Islet precursor cell (in vitro differentiated cells): ENCODE measurements around the gene RPF1.
"Not testable (repeated sequence)": the region's sequence is repeated elsewhere in the genome, so short reads cannot be mapped to it uniquely, and the experiment has no call there.

Experiments used
- DNase-seq: peaks from one replicate; pipeline ENCODE4 v3.0.0-alpha.2; 2018

Gene RPF1, protein sequence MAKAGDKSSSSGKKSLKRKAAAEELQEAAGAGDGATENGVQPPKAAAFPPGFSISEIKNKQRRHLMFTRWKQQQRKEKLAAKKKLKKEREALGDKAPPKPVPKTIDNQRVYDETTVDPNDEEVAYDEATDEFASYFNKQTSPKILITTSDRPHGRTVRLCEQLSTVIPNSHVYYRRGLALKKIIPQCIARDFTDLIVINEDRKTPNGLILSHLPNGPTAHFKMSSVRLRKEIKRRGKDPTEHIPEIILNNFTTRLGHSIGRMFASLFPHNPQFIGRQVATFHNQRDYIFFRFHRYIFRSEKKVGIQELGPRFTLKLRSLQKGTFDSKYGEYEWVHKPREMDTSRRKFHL

DNA sequence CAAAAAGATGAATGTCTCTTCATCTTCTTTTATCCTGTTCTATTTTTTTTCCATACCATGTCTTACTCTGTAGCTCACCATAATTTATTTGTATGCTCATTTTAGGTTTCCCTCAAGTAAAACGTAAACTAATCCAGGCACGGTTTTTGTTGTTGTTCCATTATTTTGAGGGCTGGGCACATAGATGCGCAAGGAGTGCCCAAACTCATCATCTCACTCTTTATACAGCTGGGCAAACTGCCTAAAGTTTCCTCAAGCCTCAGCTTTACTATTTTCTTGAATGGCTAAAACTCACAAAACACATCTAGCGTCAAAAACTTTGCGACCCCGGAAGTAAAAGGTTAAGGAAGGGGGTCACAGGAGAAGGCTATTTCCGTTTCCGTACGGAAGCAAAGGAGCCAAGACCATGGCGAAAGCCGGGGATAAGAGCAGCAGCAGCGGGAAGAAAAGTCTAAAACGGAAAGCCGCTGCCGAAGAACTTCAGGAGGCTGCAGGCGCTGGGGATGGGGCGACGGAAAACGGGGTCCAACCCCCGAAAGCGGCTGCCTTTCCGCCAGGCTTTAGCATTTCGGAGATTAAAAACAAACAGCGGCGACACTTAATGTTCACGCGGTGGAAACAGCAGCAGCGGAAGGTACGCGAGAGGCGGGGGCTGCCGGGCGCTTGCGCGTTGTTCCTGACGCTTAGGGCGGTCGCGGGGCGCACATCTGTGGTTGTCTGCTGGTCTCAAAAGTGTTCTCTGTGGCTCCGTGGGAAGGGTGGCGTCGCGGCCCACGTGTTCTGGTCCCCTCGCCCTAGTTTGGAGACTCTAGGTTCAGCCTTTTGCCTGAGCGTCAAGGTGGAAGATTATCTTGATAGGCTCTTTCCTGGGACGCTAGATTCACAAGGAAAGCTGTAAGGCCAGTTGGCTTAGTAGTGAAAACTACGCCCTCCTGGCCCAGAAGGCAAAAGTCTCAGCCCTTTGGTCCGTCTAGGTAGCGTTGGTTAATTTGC is at the start of gene RPF1:
TSS of gene RPF1 (plus strand) at position 391 of the 993 bp plus-strand sequence. CDS start at position 407, 16 bp downstream.
- peak; percentile 82 for DNase-seq

DNA sequence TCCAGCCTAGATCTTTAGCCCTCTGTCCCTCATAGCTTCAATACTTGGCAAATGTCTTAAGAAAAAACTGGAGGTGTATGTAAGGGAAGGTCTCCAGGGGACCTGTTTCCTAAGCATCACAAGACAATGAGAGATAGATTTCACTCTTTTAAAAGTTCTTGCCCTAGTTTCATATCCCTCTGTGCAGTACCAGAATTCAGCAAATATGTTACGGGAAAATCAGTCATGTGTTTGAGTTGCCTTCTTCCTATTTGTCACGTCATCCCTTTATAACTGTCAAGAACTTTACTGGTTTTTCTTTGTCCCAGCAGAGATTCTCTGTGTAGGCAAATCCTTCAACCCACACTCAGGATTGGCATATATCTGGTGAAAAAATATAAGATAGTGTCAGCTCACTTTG is 48.5 kb upstream of the RPF1 start:
- DNase-seq = no peak

DNA sequence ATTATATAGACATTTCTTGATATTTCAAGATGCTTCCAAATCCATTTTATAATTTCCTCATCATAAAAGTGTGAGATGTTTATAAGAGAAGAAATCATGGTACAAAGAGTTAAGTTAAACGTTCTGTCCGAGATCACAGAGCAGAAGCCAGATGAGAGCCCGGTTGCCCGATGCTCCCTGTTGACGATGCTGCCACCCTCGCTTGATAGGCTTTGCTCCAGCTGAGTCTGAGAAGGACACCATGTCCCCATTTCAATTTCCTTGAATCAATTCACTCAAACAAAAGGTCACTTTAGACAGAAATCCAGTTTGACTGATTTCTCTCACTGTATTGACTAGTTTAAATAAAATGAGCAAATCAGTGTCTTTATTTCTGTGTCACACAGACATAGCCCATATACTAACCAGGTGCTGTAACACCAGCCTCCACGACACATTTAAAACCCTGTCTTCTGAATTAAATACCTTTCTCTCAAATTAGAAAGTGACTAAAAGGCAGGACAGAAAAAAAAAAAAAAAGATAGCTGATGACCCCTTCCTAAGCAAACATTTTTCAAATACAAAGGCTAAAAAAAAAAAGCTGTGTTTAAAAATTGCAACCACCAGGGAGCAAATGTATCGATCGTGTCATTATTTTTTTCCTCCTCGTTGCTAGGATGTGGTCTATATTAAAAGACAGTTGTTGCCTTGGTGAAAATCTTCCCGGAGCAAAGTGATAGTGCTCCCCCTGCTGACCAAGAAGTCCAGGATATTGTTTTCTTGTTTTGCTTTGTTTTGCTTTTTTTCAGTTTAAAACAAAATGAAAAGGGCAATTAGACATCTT is 45.6 kb upstream of the RPF1 start:
- DNase-seq = no peak

DNA sequence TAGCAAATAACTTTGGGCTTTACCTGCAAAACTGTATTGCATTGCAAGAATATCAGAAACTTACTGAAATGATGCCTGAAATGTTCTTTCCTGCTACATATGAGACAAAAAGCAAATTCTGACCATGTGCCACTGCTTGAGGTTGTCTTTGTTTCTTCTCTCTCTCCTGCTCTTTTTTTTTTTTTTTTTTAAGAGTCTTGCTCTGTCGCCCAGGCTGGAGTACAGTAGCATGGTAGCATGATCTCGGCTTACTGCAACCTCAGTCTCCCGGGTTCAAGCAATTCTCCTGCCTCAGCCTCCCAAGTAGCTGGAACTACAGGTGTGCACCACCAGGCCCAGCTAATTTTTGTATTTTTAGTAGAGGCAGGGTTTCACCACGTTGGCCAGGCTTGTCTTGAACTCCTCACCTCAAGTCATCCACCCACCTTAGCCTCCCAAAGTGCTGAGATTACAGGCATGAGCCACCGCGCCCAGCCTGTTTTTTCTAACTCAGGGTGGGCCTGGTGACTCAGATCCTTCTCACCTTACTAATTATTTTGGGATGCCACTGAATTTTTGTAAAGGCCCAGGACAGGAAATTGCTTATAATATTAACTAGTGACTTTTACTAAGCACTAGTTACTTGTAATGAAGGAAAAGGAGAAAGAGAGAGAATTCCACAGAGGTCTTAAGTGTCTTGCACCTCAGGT is 44.8 kb upstream of the RPF1 start:
- no peak for DNase-seq

DNA sequence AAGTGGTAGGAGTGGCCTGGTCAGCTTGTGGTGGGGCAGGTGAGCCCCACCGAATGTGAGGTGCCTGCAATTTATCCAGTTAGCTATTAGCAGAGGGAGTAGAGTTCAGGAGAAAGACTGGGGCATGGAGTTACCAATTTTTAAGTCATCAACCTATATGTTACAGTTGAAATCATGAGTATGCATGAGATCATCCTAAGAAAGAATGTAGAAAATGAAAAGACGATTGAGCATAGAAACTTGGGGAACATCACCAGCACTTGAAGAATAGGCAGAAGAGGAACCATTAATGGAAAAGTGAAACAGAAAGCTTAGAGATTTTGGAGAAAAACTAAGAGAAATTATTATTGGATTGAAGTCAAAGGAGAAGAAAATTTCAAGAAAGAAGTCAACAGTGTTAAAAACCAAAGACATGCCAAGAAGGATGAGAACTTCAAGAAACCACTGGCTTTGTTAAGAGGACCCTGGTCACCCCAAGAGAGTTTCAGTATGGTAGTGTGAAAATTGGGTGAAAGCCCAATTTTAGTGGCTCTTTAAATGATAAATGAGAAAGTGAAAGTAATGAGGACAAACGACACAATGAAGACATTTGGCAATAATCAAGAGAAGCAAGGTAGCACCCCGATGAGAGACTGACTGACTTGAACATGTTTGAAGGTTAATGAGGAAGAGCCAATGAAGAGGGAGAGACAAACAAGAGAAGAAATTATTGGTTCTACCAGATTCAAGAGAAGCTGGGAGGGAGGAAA is 44.1 kb upstream of the RPF1 start:
- DNase-seq = no peak

DNA sequence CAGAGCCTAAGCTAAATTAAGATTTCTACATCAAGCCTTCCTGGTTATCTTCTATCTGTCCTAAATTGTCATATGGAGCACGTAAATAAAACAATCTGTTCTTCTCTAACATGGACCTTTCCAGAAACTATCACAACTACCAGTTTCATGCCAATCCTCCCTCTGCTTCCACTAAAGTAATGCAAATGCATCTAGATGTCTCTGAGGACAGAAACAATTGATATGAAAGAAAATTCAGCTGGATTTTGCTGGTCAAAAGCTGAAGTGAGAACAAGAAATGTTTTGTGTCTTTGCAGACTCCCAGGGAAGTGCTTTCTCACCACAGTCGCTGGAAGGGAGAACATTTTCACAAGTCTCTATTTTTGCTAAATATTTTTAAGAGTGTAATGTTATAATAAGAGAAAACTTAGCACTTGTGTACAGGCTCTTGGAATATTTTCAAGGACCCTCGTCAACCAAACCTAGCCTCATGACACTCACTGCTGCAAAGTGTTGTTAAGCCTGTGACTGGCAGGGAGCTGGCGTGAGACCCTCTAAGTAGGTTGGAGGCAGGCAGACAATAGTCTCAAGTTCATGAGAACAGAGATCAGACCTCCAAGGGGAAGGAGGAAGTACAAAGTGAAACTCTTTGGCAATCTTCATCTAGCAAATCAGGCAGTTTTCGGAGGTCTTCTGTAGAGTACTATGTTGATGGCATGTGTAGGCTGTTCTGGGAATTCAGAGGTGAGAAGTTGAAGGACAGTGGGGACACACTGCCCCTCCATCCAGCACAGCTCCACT is 42.0 kb upstream of the RPF1 start:
- no peak for DNase-seq

DNA sequence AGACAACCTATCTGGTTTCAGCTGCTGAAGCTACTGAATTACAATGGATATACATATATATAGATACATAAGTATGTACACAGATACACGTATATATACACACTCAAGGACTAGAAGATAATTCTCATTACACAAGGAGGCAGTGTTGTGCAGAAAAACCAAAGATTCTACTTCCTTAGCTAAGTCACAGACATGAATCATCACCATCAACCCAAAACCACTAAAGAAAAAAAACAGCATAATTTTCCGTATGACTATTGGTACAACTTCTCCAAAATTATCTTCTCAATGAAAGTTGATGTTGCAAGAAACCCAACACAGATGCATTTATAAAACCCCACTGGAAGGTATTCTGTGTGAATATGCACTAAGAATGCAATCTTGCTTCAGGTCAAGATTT is 36.8 kb upstream of the RPF1 start:
- no peak for DNase-seq

DNA sequence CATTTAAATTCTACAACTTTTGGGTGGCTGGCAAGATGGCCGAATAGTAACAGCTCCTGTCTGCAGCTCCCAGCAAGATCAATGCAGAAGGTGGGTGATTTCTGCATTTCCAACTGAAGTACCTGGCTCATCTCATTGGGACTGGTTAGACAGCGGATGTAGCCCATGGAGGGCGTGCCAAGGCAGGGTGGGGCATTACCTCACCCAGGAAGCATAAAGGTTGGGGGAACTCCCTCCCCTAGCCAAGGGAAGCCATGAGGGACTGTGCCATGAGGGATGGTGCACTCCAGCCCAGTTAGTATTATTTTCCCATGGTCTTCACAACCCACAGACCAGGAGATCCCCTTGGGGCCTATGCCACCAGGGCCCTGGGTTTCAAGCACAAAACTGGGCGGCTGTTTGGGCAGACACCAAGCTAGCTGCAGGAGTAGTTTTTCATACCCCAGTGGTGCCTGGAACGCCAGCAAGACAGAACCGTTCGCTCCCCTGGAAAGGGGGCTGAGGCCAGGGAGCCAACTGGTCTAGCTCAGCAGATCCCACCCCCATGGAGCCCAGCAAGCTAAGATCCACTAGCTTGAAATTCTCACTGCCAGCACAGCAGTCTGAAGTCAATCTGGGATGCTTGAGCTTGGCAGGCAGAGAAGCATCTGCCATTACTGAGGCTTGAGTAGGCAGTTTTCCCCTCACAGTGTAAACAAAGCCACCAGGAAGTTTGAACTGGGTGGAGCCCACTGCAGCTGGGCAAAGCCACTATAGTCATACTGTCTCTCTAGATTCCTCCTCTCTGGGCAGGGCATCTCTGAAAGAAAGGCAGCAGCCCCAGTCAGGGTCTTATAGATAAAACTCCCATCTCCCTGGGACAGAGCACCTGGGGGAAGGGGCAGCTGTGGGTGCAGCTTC is 36.1 kb upstream of the RPF1 start:
- DNase-seq = not testable (repeated sequence)

DNA sequence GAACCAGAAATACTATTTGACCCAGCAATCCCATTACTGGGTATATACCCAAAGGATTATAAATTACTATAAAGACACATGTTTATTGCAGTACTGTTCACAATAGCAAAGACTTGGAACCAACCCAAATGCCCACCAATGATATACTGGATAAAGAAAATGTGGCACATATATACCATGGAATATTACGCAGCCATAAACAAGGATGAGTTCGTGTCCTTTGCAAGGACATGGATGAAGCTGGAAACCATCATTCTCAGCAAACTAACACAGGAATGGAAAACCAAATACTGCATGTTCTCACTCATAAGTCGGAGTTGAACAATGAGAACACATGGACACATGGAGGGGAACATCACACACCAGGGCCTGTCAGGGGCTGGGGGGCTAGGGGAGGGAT is 30.4 kb upstream of the RPF1 start:
- DNase-seq = not testable (repeated sequence)

DNA sequence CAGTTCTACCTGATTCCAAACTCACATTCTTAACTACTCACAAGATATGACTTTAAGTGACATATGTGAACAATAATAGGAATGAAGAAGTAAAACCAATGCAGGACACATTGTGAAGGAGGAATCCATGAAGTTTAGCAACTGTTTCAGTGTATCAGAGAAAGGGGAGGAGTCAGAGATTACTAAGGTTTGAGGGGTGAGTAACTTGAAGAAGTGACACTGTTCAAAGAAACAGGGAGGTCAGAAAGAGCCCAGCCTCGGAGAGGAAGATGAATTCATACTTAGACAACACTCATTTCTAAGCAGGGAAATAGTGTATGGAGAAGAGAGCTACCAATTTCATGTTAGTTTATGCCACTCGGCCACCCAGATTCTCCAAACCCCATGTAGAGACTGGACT is 28.2 kb upstream of the RPF1 start:
- no peak for DNase-seq

DNA sequence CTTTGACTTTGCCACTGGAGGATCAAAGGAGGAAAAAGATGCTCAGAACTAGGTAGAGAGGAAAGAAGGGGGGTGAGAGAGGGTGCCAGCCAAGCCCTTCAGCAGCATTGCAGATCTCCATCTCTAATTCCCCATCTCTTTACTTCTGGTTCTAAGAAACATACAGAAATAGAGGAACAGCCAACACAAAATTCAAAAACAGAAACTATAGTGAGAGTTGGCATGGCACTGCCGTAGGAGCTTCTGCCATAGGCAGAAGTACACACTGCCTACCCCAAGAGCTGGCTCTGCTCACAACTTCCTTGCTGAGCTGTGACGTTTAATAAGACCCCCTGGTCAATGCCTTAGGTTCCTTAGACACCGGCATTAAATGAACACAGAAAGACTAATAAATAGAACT is 26.6 kb upstream of the RPF1 start:
- no peak for DNase-seq

DNA sequence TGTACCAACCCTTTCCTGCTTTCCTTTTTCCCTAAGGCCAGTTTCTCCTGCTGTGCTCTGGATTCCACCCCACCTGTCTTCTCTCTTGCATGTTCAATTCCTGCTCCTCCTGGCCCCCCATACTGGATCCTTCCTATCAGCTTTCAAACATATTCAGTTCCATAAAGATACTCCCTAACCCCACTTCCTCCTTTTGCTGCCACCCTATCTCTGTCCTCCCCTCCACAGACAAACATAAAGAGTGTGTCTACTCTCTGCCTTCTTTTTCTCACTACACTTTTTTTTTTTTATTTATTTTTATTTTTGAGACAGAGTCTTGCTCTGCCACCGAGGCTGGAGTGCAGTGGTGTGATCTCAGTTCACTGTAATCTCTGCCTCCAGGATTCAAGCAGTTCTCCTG is 16.9 kb upstream of the RPF1 start:
- DNase-seq = no peak

DNA sequence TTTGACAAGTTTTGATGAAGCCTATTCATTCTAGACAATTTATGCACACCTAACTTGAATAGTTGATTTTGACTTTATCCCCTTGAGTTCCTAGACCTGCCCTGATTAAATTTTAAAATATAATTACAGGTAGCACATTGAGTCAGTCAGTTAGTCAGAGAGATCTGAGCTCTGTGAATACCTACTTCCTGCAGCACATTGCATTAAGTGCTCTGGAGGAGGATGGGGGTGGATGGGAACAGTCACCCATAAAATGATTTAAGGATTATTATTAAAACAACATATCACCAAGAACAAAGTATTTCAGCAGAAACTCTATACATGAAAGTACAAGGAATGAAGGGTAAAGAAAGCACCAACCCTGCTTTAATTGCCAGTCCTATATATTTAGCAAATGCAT is 11.8 kb upstream of the RPF1 start:
- DNase-seq = no peak

DNA sequence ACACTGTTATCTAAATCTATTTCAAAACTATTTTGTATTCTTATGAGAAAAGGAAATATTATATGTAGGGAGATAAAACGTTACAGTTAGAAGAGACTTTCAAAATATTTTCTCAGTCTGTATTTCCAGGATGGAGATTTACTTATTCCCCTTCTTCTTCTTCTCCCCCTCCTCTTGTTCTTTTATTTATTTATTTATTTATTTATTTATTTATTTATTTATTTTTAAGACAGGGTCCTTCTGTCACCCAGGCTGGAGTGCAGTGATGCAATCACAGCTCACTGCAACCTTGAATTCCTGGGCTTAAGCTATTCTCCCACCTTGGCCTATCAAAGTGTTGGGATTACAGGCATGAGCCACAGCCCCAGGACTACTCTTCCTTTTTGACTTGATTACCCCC is 2.8 kb upstream of the RPF1 start:
- no peak for DNase-seq

DNA sequence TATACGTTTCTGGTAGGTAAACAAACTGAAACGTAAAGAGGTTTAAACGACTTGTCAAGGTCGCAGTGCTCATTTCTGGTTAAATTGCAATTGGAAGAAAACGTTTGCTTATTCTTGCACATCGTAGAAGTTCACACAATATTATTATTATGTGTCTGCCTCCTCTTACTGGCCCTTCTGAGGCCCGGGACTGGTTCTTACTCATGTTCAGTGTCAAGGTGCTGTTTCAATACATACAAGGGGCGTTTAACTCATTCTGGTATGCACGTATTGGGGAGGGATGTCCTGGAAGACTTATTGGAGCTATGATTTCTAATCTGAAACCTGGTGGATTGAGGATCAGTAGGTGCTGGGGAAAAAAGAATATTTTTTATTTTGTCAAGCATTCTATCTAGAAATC is 932 bp downstream of the RPF1 start:
- no peak for DNase-seq

DNA sequence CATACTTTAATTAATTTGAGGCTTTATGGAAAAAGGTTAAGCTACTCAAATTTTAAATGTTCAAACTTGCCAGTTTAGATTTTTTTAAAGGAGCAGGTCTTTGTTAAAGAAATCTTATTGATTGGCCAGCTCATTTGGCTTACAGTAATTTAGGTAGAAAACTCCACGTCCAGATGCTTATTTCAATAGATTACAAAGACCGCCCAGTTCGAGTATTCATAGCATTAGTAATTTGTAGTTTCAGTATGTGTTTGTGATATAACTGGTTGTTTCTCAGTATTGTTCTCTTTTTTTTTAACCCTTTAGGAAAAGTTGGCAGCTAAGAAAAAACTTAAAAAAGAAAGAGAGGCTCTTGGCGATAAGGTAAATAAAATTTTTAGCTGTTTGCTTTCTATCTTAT is 1.6 kb downstream of the RPF1 start:
- DNase-seq = no peak

DNA sequence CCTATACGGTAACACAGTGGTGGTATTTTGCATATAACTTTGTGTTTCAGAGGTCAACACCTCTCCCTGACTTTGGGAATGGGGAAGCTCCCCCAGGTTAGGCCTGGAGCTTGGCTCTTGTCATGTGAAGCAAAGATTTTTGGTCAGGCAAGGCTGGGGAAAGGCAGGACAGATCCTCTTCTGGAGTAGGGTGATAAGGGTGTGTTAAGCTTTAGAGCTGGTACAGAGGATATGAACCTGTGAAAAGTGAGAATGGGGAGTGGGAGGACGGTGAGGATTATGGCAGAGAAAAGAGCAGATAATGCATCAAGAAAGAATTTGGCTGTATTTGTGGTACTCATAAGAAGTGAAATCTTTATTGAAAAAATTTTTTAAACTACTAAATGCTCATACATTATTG is 2.3 kb downstream of the RPF1 start:
- no peak for DNase-seq

DNA sequence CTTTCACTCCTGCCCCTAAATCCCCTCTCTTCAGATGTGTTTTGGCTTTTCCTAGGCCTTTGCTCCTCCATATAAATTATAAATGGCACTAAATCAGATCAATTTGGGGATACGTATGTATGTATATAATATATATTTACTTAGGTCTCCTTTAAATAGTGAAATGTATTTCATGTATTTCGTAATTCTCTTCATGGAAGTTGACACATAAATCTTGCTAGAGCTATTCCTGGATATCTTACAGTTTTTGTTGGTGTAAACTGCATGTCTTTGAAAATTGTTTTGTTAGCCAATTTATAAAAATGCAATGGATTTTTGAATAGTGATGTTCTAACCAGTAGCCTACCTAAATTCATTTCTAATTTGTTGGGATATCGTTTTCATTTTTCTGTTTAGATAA is 9.0 kb downstream of the RPF1 start:
- no peak for DNase-seq

DNA sequence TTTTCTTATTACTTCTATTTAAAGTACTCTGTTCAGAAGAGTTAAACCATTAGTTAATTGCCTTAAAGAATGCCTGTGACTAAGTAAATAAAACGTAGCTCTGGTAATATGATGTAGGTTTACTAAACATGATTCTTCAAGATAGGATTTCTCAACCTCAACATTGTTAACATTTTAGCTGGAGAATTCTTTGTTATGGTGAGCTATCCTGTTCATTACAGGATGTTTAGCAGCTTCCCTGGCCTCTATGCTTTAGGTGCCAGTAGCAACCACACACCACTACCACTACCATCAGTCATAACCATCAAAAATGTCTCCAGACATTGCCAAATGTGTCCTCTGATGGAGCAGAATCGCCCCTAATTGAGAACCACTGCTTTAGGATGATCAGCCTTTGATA is 10.7 kb downstream of the RPF1 start:
- DNase-seq = no peak

DNA sequence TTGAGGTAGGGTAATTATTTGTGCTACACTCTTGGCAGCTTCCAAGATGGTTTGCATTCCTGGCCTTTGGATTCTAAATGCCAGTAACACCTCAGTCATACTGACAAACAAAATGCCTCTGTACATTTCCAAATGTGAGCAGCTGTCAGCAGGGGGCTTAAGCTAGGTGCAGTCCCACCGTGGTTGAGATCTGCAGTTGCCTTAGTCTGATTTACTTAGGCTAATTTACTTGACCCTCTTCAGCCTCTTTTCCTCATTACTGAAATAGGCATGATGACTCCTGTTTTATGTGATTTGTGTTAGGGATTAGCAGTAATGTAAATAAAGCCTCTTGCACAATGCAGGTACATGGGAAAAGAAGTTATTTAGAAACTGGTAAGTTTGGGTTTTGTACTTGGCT is 13.7 kb downstream of the RPF1 start:
- DNase-seq = no peak
